GM18517 (cell line): Measurements from ENCODE around the gene ARHGEF35.
"Not testable (repeated sequence)": the region's sequence is repeated elsewhere in the genome, so short reads cannot be mapped to it uniquely, and the experiment has no call there.

ENCODE experiments used
- ATAC-seq: cut with Tn5 transposase; IDR thresholded peaks from one replicate; pipeline ENCODE4 v1.9.1; 2021; ENCODE audit warnings: mild to moderate bottlenecking, moderate library complexity; ENCODE audit not compliant: unreplicated experiment

ARHGEF35 gene

DNA sequence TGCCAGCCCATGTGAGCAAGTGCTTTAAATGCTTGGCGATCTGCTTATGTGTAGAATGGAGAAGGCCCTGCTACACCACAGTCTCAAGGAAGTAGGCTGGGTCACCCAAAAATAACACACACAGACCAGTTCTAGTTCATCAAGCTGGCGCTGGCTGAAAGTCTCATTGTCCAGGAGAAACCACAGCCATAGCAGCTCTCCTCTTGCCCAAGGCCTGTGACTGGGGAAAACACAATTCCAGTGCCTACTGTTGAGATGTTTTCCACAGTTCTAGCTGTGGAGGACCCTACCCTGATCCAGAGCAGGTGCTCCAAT, 16.5 kb downstream of the ARHGEF35 start:
- not testable (repeated sequence) for ATAC-seq

- peak; percentile 99 for ATAC-seq
Measured at GRCh38 chr7:144178380-144179164, 17.1 kb downstream of the ARHGEF35 start.

DNA sequence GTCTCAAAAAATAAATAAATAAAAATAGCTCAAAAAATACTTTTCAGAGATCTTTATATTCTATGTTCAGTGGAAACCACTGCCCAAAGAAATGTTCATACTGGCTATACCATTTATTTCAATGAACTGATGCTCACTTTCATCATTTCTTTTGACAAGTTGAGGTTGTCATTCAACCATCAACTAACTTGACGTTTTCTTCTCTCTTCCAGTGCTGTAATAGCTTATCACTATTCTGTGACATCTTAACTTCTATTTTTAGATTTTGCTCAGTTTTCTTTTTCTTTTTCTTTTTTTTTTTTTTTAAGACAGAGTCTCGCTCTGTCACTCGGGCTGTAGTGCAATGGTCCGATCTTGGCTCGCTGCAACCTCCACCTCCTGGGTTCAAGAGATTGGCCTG, 21.0 kb downstream of the ARHGEF35 start:
- no peak for ATAC-seq

DNA sequence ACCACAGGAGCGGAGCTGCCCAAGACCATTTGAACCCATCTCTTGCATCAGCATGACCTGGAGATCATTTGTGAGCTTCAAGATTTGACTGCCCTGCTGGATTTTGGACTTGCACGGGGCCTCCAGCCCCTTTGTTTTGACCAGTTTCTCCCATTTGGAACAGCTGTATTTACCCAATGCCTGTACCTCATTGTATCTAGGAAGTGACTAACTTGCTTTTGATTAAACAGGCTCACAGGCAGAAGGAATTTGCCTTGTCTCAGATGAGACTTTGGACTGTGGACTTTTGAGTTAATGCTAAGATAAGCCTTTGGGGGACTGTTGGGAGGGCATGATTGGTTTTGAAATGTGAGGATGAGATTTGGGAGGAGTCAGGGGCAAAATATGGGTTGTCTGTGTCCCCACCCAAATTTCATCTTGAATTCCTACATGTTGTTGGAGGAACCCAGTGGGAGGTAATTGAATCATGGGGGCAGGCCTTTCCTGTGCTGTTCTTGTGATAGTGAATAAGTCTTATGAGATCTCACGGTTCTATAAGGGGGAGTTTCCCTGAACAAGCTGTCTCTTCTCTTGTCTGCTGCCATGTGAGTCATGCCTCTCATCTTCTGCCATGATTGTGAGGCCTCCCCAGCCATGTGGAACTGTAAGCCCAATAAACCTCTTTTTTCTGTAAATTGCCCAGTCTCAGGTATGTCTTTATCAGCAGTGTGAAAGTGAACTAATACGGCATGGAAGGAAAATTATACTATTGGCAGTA, 23.9 kb downstream of the ARHGEF35 start:
- ATAC-seq = not testable (repeated sequence)

GRCh38 chr7:144164784-144165183, 30.8 kb downstream of the ARHGEF35 start:
- no peak for ATAC-seq

DNA sequence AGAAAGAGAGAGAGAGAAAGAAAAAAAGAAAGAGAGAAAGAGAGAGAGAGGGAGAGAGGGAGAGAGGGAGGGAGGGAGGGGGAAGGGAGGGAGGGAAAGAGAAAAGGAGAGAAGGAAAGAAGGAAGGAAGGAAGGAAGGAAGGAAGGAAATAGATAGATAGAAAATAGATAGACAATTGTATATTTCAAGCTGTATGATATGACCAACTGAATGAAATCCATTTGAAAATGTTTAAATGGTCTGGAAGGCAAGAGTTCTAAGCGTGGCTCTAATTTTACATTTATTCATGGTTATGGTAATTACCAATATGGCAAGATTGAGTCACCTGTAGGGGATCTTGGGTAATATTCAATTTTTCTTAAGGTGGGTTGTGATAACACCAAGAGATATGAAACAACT, 36.8 kb downstream of the ARHGEF35 start:
- no peak for ATAC-seq

DNA sequence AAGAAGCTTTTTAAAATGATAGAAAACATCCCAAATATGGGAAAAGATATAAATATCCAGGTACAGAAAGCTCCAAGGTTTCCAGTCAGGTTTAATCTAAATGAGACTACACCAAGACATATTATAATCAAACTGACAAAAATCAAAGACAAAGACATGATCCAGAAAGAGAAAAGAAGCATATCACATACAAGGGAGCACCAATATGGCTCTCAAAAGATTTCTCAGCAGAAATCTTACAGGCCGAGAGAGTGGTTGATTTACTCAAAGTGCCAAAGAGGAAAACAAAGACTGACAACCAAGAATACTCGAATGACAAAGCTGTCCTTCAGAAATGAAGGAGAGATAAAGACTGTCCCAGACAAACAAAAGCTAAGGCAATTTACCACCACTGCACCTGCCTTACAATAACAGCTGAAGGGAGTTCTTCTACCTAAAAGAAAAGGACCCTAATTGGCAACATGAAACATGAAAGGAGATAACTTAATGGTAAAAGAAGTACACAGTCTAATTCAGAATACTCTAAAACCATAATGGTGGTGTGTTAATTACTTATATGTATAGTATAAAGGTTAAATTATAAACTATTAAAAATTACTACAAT, 47.3 kb downstream of the ARHGEF35 start:
- ATAC-seq = no peak

DNA sequence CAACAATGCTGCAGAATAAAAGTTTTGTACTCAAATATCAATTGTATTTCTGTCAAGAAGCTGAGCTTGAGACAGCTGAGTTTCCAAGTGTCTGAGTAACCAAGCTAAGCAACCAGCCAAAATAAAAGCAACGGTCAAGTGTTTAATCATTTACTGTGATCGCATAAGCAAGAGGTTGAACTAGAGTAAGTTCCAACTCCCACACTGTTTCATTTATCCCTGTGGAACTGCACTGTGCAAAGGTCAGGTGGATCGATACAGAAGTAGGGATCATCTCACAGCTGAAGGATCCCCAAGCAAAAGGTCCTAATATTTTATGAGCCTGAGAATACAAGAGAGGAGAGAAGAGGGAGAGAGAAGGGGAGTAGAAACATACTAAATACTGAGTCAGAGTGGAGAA, 51.2 kb downstream of the ARHGEF35 start:
- no peak for ATAC-seq

DNA sequence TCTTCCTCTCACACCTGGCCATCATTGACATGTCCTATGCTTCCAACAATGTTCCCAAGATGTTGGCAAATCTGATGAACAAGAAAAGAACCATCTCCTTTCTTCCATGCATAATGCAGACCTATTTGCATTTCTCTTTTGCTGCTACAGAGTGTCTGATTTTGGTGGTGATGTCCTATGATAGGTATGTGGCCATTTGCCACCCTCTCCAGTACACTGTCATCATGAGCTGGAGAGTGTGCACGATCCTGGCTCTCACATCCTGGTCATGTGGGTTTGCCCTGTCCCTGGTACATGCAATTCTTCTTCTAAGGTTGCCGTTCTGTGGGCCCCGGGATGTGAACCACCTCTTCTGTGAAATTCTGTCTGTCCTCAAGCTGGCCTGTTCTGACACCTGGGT, 53.4 kb downstream of the ARHGEF35 start:
- no peak for ATAC-seq

GRCh38 chr7:144137501-144137900, 58.1 kb downstream of the ARHGEF35 start:
- ATAC-seq = no peak
